ENCODE measurements around the gene MAP2K7.
A peak's percentile ranks its signal among the peaks of the same experiment; 100 is the strongest.

The MAP2K7 gene

DNA sequence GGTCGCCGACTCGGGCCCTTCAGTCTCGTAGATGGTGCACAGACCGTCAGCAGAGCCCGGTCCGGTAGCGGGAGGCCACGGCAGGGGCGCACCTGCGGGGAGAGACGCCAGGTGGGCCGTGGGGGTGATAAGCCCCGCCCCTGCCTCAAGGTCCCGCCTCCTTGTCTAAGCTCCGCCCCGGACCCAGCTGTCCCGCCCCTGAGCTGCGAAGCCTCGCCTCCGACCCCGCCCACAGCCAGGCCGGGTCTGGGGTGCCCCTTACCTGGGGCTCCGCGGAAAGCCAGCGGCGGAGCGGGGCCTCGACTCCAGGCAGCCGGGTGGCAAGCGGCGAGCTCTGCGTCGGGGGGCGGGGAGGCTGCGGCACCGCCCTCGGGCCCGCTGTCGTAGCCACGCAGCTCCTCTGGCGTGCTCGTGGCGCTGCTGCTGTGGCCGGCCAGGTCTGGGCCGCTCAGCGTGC lies 34.2 kb upstream of the MAP2K7 start (continued):
- TF ChIP-seq ZNF677 (tag by site-specific recombination; IDR thresholded peaks at IDR 0.05) (no peak), KLF8 (tag by site-specific recombination; IDR thresholded peaks at IDR 0.05) (peak; percentile 54)

- peaks cover 6% of the 10 kb centered on the region for H3K4me1 ChIP-seq (ENCODE audit: control insufficient read depth, insufficient read depth, low read length)
- H3K36me3 ChIP-seq (ENCODE audit: control insufficient read depth in 2 of 2, insufficient read depth in 1 of 2, low read length in 2 of 2) = no peaks in the 10 kb centered on the region
- ChIA-PET POLR2A (interaction anchor here (0.9 to 2.2 kb wide), 10 partner anchors 13 to 454 kb away, joined by 3 to 35 read pairs (median 12); partner anchors contain the start of genes LRRC8E, MAP2K7, SNAPC2 and TIMM44), CTCF (interaction anchor here (0.6 to 2.4 kb wide), 25 partner anchors 7 to 1445 kb away, joined by 3 to 25 read pairs (median 6); partner anchors contain the start of genes LRRC8E, MAP2K7, SNAPC2 and TIMM44)
- no peak overlapping the region for H3K4me3 ChIP-seq (ENCODE audit: low read depth, low read length)
- H3K9me3 ChIP-seq (ENCODE audit: control insufficient read depth, insufficient read depth, low read depth, low read length) = no peaks in the 10 kb centered on the region
- 0 out of 2 replicates have a peak overlapping the region, but pooled peaks have one; percentile 45 for H3K27ac ChIP-seq (ENCODE audit: extremely low read depth, low read depth, low read length)
- peak; percentile 56 for TF ChIP-seq SP2 (tag by site-specific recombination; IDR thresholded peaks at IDR 0.05)
- peak; percentile 85 for TF ChIP-seq KLF8 (tag by site-specific recombination; IDR thresholded peaks at IDR 0.05)
- TF ChIP-seq ZFP69B (tag by site-specific recombination; IDR thresholded peaks at IDR 0.05) = peak; percentile 17; the same call in 1 of the 2 replicates
- TF ChIP-seq KLF7 (tag by site-specific recombination; IDR thresholded peaks at IDR 0.05; ENCODE audit: borderline replicate concordance) = no peak
- TF ChIP-seq KLF9 (tag by site-specific recombination; IDR thresholded peaks at IDR 0.05; ENCODE audit: low read depth) = peak; percentile 77
These were observed 33.7 kb upstream of the MAP2K7 start for GRCh38 chr19:7869910-7870511.

- Histone ChIP-seq H3K4me1 (ENCODE audit: control insufficient read depth, insufficient read depth, low read length) (peaks cover 6% of the 10 kb centered on the region), H3K36me3 (ENCODE audit: control insufficient read depth in 2 of 2, insufficient read depth in 1 of 2, low read length in 2 of 2) (no peaks in the 10 kb centered on the region), H3K4me3 (ENCODE audit: low read depth, low read length) (no peak overlapping the region), H3K27ac (ENCODE audit: extremely low read depth, low read depth, low read length) (no peak overlapping the region), H3K9me3 (ENCODE audit: control insufficient read depth, insufficient read depth, low read depth, low read length) (no peaks in the 10 kb centered on the region)
- CTCF ChIA-PET = interaction anchor here (0.6 to 1.6 kb wide), 4 partner anchors 12 to 275 kb away, joined by 4 to 5 read pairs (median 4); partner anchors contain the start of gene CAMSAP3
- POLR2A ChIA-PET = interaction anchor here (1.1 to 2.5 kb wide), 5 partner anchors 18 to 53 kb away, joined by 3 to 15 read pairs (median 5); partner anchors contain the start of genes LRRC8E, MAP2K7 and SNAPC2
- TF ChIP-seq REPIN1 (tag by site-specific recombination; IDR thresholded peaks at IDR 0.05; ENCODE audit: low read depth) (no peak), ZNF280D (tag by site-specific recombination; IDR thresholded peaks at IDR 0.05) (no peak), ZNF121 (tag by site-specific recombination; IDR thresholded peaks at IDR 0.05) (no peak), ZFP41 (tag by site-specific recombination; IDR thresholded peaks at IDR 0.05; ENCODE audit: borderline replicate concordance) (no peak), KLF9 (tag by site-specific recombination; IDR thresholded peaks at IDR 0.05; ENCODE audit: low read depth) (peak; percentile 99), ZNF398 (tag by site-specific recombination; IDR thresholded peaks at IDR 0.05) (peak; percentile 28; the same call in 1 of the 2 replicates), KLF1 (tag by site-specific recombination; IDR thresholded peaks at IDR 0.05) (peak; percentile 68), GLIS1 (tag by site-specific recombination; IDR thresholded peaks at IDR 0.05) (peak; percentile 36; the same call in 1 of the 2 replicates), ZNF138 (tag by site-specific recombination; IDR thresholded peaks at IDR 0.05; ENCODE audit: borderline replicate concordance) (no peak), ZNF660 (tag by site-specific recombination; IDR thresholded peaks at IDR 0.05) (no peak), KLF7 (tag by site-specific recombination; IDR thresholded peaks at IDR 0.05; ENCODE audit: borderline replicate concordance) (0 out of 2 replicates have a peak, but pooled peaks have one; percentile 38), ZNF513 (tag by site-specific recombination; IDR thresholded peaks at IDR 0.05) (no peak), KLF10 (tag by site-specific recombination; IDR thresholded peaks at IDR 0.05) (peak; percentile 13), GLIS2 (tag by site-specific recombination; IDR thresholded peaks at IDR 0.05) (peak; percentile 55)
- TF ChIP-seq, protein P1, sequence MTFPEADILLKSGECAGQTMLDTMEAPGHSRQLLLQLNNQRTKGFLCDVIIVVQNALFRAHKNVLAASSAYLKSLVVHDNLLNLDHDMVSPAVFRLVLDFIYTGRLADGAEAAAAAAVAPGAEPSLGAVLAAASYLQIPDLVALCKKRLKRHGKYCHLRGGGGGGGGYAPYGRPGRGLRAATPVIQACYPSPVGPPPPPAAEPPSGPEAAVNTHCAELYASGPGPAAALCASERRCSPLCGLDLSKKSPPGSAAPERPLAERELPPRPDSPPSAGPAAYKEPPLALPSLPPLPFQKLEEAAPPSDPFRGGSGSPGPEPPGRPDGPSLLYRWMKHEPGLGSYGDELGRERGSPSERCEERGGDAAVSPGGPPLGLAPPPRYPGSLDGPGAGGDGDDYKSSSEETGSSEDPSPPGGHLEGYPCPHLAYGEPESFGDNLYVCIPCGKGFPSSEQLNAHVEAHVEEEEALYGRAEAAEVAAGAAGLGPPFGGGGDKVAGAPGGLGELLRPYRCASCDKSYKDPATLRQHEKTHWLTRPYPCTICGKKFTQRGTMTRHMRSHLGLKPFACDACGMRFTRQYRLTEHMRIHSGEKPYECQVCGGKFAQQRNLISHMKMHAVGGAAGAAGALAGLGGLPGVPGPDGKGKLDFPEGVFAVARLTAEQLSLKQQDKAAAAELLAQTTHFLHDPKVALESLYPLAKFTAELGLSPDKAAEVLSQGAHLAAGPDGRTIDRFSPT (tag by site-specific recombination; IDR thresholded peaks at IDR 0.05) = 0 out of 2 replicates have a peak, but pooled peaks have one; percentile 10
These were observed 32.9 kb upstream of the MAP2K7 start for GRCh38 chr19:7870571-7871436.

Measured in HEK293 (cell line).